PC-9 (cell line): ENCODE results near the gene GMPPB.
"Not testable (repeated sequence)": the region's sequence is repeated elsewhere in the genome, so short reads cannot be mapped to it uniquely, and the experiment has no call there.

Source experiments
- CTCF ChIP-seq: fragments of 200-600 bp; sonication (generic); conservative IDR thresholded peaks from 2 replicates; pipeline ENCODE4 v1.6.1; 2017; ENCODE audit warnings: mixed run types, antibody characterized with exemption, mild to moderate bottlenecking, moderate library complexity
- EZH2 ChIP-seq: fragments of 200-600 bp; sonication (generic); IDR thresholded peaks from 2 replicates; pipeline ENCODE4 v1.8.0; 2017; ENCODE audit warnings: antibody characterized with exemption, low read depth

GRCh38 chr3:49689908-49690624 is 33.7 kb downstream of the GMPPB start:
- TF ChIP-seq CTCF, EZH2: not testable (repeated sequence)
